H9 (cell line): ENCODE results near the gene ANKRD11. TPM values are rescaled to one million over a fixed set of nuclear protein-coding genes. Genes with fewer than 3 reads are reported as not detected.

Experiments used
- DNase-seq: peaks from one replicate; pipeline ENCODE4 v3.0.0-alpha.2; 2017
- H2AFZ ChIP-seq: one replicate; pipeline ENCODE4 v1.6.1; 2013; ENCODE audit warnings: mild to moderate bottlenecking, low read length, control low read depth, moderate library complexity
- H2AK5ac ChIP-seq: 2 replicates; pipeline ENCODE4 v1.6.1; 2013; ENCODE audit warnings: low read length, control low read depth, mixed read lengths; ENCODE audit not compliant: insufficient read length
- H2BK120ac ChIP-seq: one replicate; pipeline ENCODE4 v1.6.1; 2013; ENCODE audit warnings: low read depth, mild to moderate bottlenecking, low read length, control low read depth, inconsistent platforms; ENCODE audit not compliant: poor library complexity, severe bottlenecking
- H2BK12ac ChIP-seq: 2 replicates; pipeline ENCODE4 v1.6.1; 2013; ENCODE audit warnings: low read length, control low read depth, mixed read lengths, low read depth; ENCODE audit not compliant: insufficient read length
- H2BK15ac ChIP-seq: 2 replicates; pipeline ENCODE4 v1.6.1; 2013; ENCODE audit warnings: low read depth, low read length, control low read depth
- H2BK20ac ChIP-seq: one replicate; pipeline ENCODE4 v1.6.1; 2013; ENCODE audit warnings: low read depth, mild to moderate bottlenecking, low read length, control low read depth, inconsistent platforms; ENCODE audit not compliant: poor library complexity, severe bottlenecking
- H2BK5ac ChIP-seq: 2 replicates; pipeline ENCODE4 v1.6.1; 2013; ENCODE audit warnings: low read length, control low read depth, mixed read lengths; ENCODE audit not compliant: insufficient read length
- H3K14ac ChIP-seq: 2 replicates; pipeline ENCODE4 v1.6.1; 2013; ENCODE audit warnings: low read length, control low read depth; ENCODE audit not compliant: insufficient read depth
- H3K18ac ChIP-seq: 2 replicates; pipeline ENCODE4 v1.6.1; 2013; ENCODE audit warnings: low read depth, mild to moderate bottlenecking, mixed read lengths, low read length, control low read depth; ENCODE audit not compliant: insufficient read length
- H3K23ac ChIP-seq: 2 replicates; pipeline ENCODE4 v1.6.1; 2013; ENCODE audit warnings: low read length, control low read depth, mixed read lengths, low read depth; ENCODE audit not compliant: insufficient read length
- H3K23me2 ChIP-seq: 2 replicates; pipeline ENCODE4 v1.6.1; 2013; ENCODE audit warnings: low read depth, mild to moderate bottlenecking, mixed read lengths, low read length, control low read depth; ENCODE audit not compliant: insufficient read length, poor library complexity, severe bottlenecking
- H3K27ac ChIP-seq: 2 replicates; pipeline ENCODE4 v1.5.1; 2013; ENCODE audit warnings: low read length, control low read depth, mixed read lengths, low read depth; ENCODE audit not compliant: insufficient read length
- H3K27me3 ChIP-seq: 2 replicates; pipeline ENCODE4 v1.6.1; 2013; ENCODE audit warnings: low read length, control low read depth, inconsistent platforms; ENCODE audit not compliant: insufficient read depth
- H3K4ac ChIP-seq: 2 replicates; pipeline ENCODE4 v1.6.1; 2013; ENCODE audit warnings: low read depth, mild to moderate bottlenecking, control low read depth, inconsistent platforms, low read length, moderate library complexity
- H3K4me1 ChIP-seq: 2 replicates; pipeline ENCODE4 v1.6.1; 2013; ENCODE audit warnings: low read length, control low read depth, inconsistent platforms; ENCODE audit not compliant: insufficient read depth
- H3K4me2 ChIP-seq: 2 replicates; pipeline ENCODE4 v1.6.1; 2013; ENCODE audit warnings: low read length, control low read depth, mixed read lengths; ENCODE audit not compliant: insufficient read length, insufficient read depth
- H3K56ac ChIP-seq: 2 replicates; pipeline ENCODE4 v1.6.1; 2013; ENCODE audit warnings: low read depth, mild to moderate bottlenecking, mixed read lengths, low read length, control low read depth; ENCODE audit not compliant: insufficient read length
- H3K79me1 ChIP-seq: 2 replicates; pipeline ENCODE4 v1.6.1; 2013; ENCODE audit warnings: low read depth, mild to moderate bottlenecking, moderate library complexity, low read length, control low read depth, inconsistent platforms; ENCODE audit not compliant: insufficient read depth, poor library complexity, severe bottlenecking
- H3K79me2 ChIP-seq: 2 replicates; pipeline ENCODE4 v1.6.1; 2013; ENCODE audit warnings: low read length, control low read depth, inconsistent platforms; ENCODE audit not compliant: insufficient read depth
- H3K9ac ChIP-seq: 2 replicates; pipeline ENCODE4 v1.6.1; 2013; ENCODE audit warnings: low read length, control low read depth, mixed read lengths; ENCODE audit not compliant: insufficient read length; ENCODE audit errors: extremely low read depth
- H3K9me3 ChIP-seq: one replicate; pipeline ENCODE4 v1.6.1; 2013; ENCODE audit warnings: low read depth, low read length, inconsistent platforms; ENCODE audit not compliant: control insufficient read depth
- H3T11ph ChIP-seq: one replicate; pipeline ENCODE4 v1.6.1; 2013; ENCODE audit warnings: mild to moderate bottlenecking, low read length, control low read depth, inconsistent platforms
- H4K20me1 ChIP-seq: one replicate; pipeline ENCODE4 v1.6.1; 2013; ENCODE audit not compliant: control insufficient read depth, insufficient read length, insufficient read depth
- H4K5ac ChIP-seq: 2 replicates; pipeline ENCODE4 v1.6.1; 2013; ENCODE audit warnings: low read depth, mild to moderate bottlenecking, mixed read lengths, low read length, control low read depth; ENCODE audit not compliant: insufficient read length
- H4K8ac ChIP-seq: replicated peaks from 2 replicates; pipeline ENCODE4 v1.6.1; 2013; ENCODE audit warnings: low read length, control low read depth, mixed read lengths, low read depth; ENCODE audit not compliant: insufficient read length
- H4K91ac ChIP-seq: 2 replicates; pipeline ENCODE4 v1.6.1; 2013; ENCODE audit warnings: low read depth, mild to moderate bottlenecking, moderate library complexity, mixed read lengths, low read length, control low read depth; ENCODE audit not compliant: insufficient read length
- H3K27ac Mint-ChIP-seq, 3 experiments: 2 replicates in 2 of 3; 3 replicates in 1 of 3; pipeline ENCODE4 v1.8.0; 2020 to 2021; ENCODE audit warnings: mixed read lengths in 3 of 3, mild to moderate bottlenecking in 1 of 3, moderate library complexity in 1 of 3
- H3K27me3 Mint-ChIP-seq: 2 replicates; pipeline ENCODE4 v1.8.0; 2021; ENCODE audit warnings: low read depth, mild to moderate bottlenecking, moderate library complexity, mixed read lengths
- H3K36me3 Mint-ChIP-seq, 3 experiments: 2 replicates in 2 of 3; 3 replicates in 1 of 3; pipeline ENCODE4 v1.8.0; 2020 to 2021; ENCODE audit warnings: low read depth in 3 of 3, mixed read lengths in 3 of 3; ENCODE audit not compliant: insufficient read depth in 1 of 3
- H3K4me1 Mint-ChIP-seq, 2 experiments: 2 replicates each; pipeline ENCODE4 v1.8.0; 2020; ENCODE audit warnings: mixed read lengths in 2 of 2
- H3K4me3 Mint-ChIP-seq, 2 experiments: 2 replicates in 1 of 2; 3 replicates in 1 of 2; pipeline ENCODE4 v1.8.0; 2020 to 2021; ENCODE audit warnings: mild to moderate bottlenecking in 2 of 2, mixed read lengths in 2 of 2, moderate library complexity in 1 of 2
- H3K9me3 Mint-ChIP-seq, 2 experiments: 2 replicates in 1 of 2; 3 replicates in 1 of 2; pipeline ENCODE4 v1.8.0; 2020; ENCODE audit warnings: mild to moderate bottlenecking in 2 of 2, mixed read lengths in 2 of 2, moderate library complexity in 1 of 2
- CTCF ChIP-seq: fragments of 200-600 bp; sonication (generic); conservative IDR thresholded peaks from 3 replicates; pipeline ENCODE4 v1.8.0; 2021; ENCODE audit warnings: antibody characterized with exemption, mild to moderate bottlenecking
- WGBS: extraction: QIAGEN DNeasy Blood & Tissue Kit; methylation state at CpG from one replicate; pipeline ENCODE4 v1.1.7; 2013; ENCODE audit warnings: missing lambda C conversion rate, low lambda C conversion rate, mixed read lengths; ENCODE audit not compliant: insufficient read length; ENCODE audit errors: extremely low coverage; 5-methylcytosine and 5-hydroxymethylcytosine counted together
- total RNA-seq: library from RNA; stranded (reverse); gene quantifications from 2 replicates; pipeline ENCODE4 v1.2.1, GENCODE V29; 2021

The ANKRD11 gene
- total RNA-seq, 1 experiment from 2014 or later, result 181 TPM

GRCh38 chr16:89357055-89357816 lies 133.1 kb downstream of the ANKRD11 start:
- H3K9me3 Mint-ChIP-seq, result no peaks in the 10 kb centered on the region
- H3K18ac ChIP-seq, result no peak overlapping the region
- no peak overlapping the region for H3K27ac ChIP-seq
- H2BK12ac ChIP-seq, result no peak overlapping the region
- no peak overlapping the region for H2BK20ac ChIP-seq
- no peak overlapping the region for H4K91ac ChIP-seq
- no peak overlapping the region for H4K8ac ChIP-seq
- H3K27me3 Mint-ChIP-seq, result no peaks in the 10 kb centered on the region
- no peak overlapping the region for H4K5ac ChIP-seq
- no peak overlapping the region for H2AFZ ChIP-seq
- H2AK5ac ChIP-seq, result no peak overlapping the region
- H3K4me2 ChIP-seq, result no peak overlapping the region
- H2BK5ac ChIP-seq, result no peak overlapping the region
- H3K56ac ChIP-seq, result no peak overlapping the region
- peak; percentile 66 for DNase-seq
- H3K9ac ChIP-seq, result no peak overlapping the region
- H3K27ac Mint-ChIP-seq, result peak overlapping the region; percentile 6 to 77 (median 45); a peak in 5 of 7 replicates
- no peak overlapping the region for H3K23ac ChIP-seq
- H3K79me2 ChIP-seq, result peaks cover 77% of the 10 kb centered on the region
- H3K4me1 Mint-ChIP-seq, result peaks cover 48 to 55% of the 10 kb centered on the region in 2 experiments
- no peaks in the 10 kb centered on the region for H3K9me3 ChIP-seq
- H3K4me1 ChIP-seq, result peaks cover 21% of the 10 kb centered on the region
- H3K14ac ChIP-seq, result 0 out of 2 replicates have a peak overlapping the region, but pooled peaks have one; percentile 14
- no CpG with 5 or more reads among the region's 17 CpGs for WGBS
- H4K20me1 ChIP-seq, result peaks cover 2% of the 10 kb centered on the region
- no peak overlapping the region; a peak in 1 of 5 replicates for H3K4me3 Mint-ChIP-seq
- no peak overlapping the region for H2BK15ac ChIP-seq
- no peak overlapping the region for H3T11ph ChIP-seq
- no peaks in the 10 kb centered on the region for H3K36me3 Mint-ChIP-seq
- no peaks in the 10 kb centered on the region for H3K23me2 ChIP-seq
- no peak overlapping the region for H2BK120ac ChIP-seq
- H3K79me1 ChIP-seq, result peaks cover 3% of the 10 kb centered on the region
- peak; percentile 48 for TF ChIP-seq CTCF
- H3K4ac ChIP-seq, result no peak overlapping the region
- H3K27me3 ChIP-seq, result no peaks in the 10 kb centered on the region
